Vagina (tissue), 2 donors: ENCODE measurements around the gene PFKL.

Experiments
- POLR2A ChIP-seq, 2 donors: fragments of 450-650 bp; IDR thresholded peaks; one replicate each; pipeline ENCODE4 v1.6.1; 2017; ENCODE audit warnings: antibody characterized with exemption in 2 of 2, mild to moderate bottlenecking in 2 of 2, moderate library complexity in 2 of 2
- TF ChIP-seq, protein P1 (sequence below), 3 experiments: fragments of 450-650 bp in 2 of 3; fragments of 200-600 bp in 1 of 3; sonication (generic) in 1 of 3; IDR thresholded peaks; one replicate each; pipeline ENCODE4 v1.5.1; 2017 to 2019; ENCODE audit warnings: antibody characterized with exemption in 3 of 3, mild to moderate bottlenecking in 2 of 3, moderate library complexity in 2 of 3

DNA sequence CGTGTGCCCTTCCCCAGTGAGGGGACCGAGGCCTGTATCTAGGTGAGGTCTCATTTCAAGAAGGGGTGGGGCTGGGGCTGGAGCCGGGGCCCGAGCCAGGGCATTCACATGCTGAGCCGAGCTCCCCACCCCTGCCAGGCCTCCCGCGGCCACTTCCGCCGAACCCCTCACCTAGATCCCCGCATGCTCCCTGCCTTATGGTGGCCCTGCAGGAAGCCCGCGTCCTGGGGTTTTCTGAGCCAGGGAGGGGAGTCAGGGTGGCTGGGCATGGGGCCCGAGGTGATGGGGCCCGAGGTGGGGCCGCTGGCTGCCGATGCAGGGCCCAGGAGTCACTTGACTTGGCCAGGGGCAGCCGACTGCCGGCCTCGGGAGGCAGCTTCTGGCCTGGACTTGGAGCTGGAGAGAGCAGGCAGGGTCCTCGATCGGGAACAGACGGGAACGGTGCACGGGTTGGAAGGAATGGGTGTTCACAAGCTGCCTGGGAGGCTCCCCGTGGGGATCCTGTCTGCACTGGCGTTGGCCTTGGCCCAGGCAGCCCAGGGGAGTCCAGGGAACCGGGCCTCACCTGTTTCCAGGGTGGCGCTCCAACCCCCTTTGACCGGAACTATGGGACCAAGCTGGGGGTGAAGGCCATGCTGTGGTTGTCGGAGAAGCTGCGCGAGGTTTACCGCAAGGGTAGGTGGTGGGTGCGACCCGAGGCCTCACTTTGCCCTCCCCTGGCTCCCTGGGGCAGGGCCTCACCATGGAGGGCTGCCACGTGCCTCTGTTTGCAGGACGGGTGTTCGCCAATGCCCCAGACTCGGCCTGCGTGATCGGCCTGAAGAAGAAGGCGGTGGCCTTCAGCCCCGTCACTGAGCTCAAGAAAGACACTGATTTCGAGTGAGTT is 25.8 kb downstream of the PFKL start:
- TF ChIP-seq, protein P1, sequence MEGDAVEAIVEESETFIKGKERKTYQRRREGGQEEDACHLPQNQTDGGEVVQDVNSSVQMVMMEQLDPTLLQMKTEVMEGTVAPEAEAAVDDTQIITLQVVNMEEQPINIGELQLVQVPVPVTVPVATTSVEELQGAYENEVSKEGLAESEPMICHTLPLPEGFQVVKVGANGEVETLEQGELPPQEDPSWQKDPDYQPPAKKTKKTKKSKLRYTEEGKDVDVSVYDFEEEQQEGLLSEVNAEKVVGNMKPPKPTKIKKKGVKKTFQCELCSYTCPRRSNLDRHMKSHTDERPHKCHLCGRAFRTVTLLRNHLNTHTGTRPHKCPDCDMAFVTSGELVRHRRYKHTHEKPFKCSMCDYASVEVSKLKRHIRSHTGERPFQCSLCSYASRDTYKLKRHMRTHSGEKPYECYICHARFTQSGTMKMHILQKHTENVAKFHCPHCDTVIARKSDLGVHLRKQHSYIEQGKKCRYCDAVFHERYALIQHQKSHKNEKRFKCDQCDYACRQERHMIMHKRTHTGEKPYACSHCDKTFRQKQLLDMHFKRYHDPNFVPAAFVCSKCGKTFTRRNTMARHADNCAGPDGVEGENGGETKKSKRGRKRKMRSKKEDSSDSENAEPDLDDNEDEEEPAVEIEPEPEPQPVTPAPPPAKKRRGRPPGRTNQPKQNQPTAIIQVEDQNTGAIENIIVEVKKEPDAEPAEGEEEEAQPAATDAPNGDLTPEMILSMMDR (IDR thresholded peaks at IDR 0.05) = no peak
- TF ChIP-seq POLR2A (IDR thresholded peaks at IDR 0.05) = no peak
